Astrocyte (in vitro differentiated cells and primary cell): ENCODE results near the gene TRDN.

ENCODE experiments used
- CTCF ChIP-seq: IDR thresholded peaks from 2 replicates; pipeline ENCODE4 v1.5.1; 2011; ENCODE audit warnings: low read depth, mild to moderate bottlenecking, inconsistent platforms, low read length, moderate library complexity; ENCODE audit not compliant: insufficient read depth
- EZH2 ChIP-seq: IDR thresholded peaks from 2 replicates; pipeline ENCODE4 v1.6.1; 2012; ENCODE audit warnings: mild to moderate bottlenecking, low read length, inconsistent platforms; ENCODE audit not compliant: insufficient read depth

- no peak for TF ChIP-seq EZH2
- no peak for TF ChIP-seq CTCF
Observed at GRCh38 chr6:123550052-123550617, 86.6 kb downstream of the TRDN start.
